ENCODE measurements around the gene CCDC102A. TPM values are rescaled to one million over a fixed set of nuclear protein-coding genes. Genes with fewer than 3 reads are reported as not detected.

CCDC102A gene
- total RNA-seq, 1 donor from 2014 or later = 30.6 TPM

- no peaks in the 10 kb centered on the region for H3K9me3 Mint-ChIP-seq
- H3K4me1 Mint-ChIP-seq = peaks cover 7% of the 10 kb centered on the region
- H3K36me3 Mint-ChIP-seq = peaks cover 17% of the 10 kb centered on the region
- H3K27ac Mint-ChIP-seq = no peak overlapping the region
- TF ChIP-seq, protein P1, sequence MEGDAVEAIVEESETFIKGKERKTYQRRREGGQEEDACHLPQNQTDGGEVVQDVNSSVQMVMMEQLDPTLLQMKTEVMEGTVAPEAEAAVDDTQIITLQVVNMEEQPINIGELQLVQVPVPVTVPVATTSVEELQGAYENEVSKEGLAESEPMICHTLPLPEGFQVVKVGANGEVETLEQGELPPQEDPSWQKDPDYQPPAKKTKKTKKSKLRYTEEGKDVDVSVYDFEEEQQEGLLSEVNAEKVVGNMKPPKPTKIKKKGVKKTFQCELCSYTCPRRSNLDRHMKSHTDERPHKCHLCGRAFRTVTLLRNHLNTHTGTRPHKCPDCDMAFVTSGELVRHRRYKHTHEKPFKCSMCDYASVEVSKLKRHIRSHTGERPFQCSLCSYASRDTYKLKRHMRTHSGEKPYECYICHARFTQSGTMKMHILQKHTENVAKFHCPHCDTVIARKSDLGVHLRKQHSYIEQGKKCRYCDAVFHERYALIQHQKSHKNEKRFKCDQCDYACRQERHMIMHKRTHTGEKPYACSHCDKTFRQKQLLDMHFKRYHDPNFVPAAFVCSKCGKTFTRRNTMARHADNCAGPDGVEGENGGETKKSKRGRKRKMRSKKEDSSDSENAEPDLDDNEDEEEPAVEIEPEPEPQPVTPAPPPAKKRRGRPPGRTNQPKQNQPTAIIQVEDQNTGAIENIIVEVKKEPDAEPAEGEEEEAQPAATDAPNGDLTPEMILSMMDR (IDR thresholded peaks at IDR 0.05; ENCODE audit: unreplicated experiment) = no peak
- no peak overlapping the region for H3K4me3 Mint-ChIP-seq
- H3K27me3 Mint-ChIP-seq (ENCODE audit: low read depth) = no peaks in the 10 kb centered on the region
- DNase-seq (ENCODE audit: low spot score in 2 of 2, unreplicated experiment in 2 of 2) = no peak
These were observed 63.7 kb downstream of the CCDC102A start for GRCh38 chr16:57472665-57473060.

DNA sequence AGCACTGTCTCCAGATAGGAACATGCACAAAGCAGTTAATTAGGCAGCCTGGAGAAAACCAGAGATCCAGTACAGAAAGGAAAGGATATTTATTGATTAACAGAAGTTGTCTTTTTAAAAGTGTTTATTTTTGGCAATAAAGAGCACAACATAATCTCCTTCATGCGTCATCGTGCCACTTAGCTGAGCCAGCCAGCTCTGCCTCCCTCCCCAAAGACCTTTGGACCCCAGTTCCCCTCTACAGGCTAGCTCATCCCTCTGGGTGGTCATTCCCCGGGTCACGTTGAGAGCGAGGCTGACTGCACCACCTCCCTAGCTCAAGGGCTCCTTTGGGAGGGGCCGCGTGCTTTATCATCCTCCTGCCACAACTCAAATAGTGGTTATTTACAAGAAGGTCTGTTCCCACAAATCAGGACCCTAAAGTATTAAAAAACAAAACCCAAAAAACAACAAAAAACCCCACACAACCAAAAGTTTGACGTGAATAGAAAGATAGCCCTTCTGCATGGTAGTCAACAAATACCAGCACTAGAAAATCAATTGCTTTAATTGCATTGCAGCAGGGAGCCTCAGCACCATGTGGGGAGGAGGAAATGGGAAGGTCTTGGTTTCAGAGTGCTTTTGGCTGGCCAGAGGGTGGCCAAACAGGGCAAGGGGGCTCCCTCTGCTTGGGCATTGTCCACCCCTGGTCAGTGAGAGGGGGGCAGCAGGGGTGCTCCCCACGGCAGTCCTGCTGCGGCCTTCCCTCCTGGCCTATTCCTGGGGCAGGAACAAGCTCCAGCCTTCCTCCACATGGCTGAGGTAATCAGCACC lies 64.3 kb downstream of the CCDC102A start:
- no peak for DNase-seq (ENCODE audit: low spot score in 2 of 2, unreplicated experiment in 2 of 2)
- Mint-ChIP-seq H3K9me3 (no peaks in the 10 kb centered on the region), H3K27me3 (ENCODE audit: low read depth) (no peaks in the 10 kb centered on the region), H3K4me3 (no peak overlapping the region), H3K4me1 (peaks cover 7% of the 10 kb centered on the region), H3K36me3 (peaks cover 17% of the 10 kb centered on the region), H3K27ac (peak overlapping the region; percentile 48)
- TF ChIP-seq, protein P1 (IDR thresholded peaks at IDR 0.05; ENCODE audit: unreplicated experiment) = no peak

DNA sequence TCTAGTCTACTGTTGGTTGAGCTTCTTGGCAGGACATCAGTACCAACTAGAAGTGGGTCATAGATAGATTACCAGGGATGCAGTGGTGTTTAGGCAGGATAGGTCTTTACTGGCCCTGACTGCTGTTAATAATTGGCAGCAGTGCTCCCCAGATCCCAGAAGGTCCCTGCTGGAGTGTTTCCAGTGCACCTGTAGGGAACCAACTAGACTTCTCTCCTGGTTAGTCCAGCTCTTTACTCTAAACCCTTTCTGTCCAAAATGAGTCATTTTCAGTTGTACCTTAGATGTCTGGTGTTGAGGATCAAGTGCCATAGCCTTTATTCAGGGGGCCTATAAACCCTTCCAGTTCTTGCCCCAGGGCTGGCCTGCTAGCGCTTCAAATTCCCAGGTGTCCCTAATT lies 65.2 kb downstream of the CCDC102A start:
- H3K4me1 Mint-ChIP-seq = peaks cover 3% of the 10 kb centered on the region
- H3K4me3 Mint-ChIP-seq = no peak overlapping the region
- DNase-seq (ENCODE audit: low spot score in 2 of 2, unreplicated experiment in 2 of 2) = no peak
- no peaks in the 10 kb centered on the region for H3K9me3 Mint-ChIP-seq
- TF ChIP-seq, protein P1 (IDR thresholded peaks at IDR 0.05; ENCODE audit: unreplicated experiment) = no peak
- no peaks in the 10 kb centered on the region for H3K27me3 Mint-ChIP-seq (ENCODE audit: low read depth)
- no peak overlapping the region for H3K27ac Mint-ChIP-seq
- peaks cover 17% of the 10 kb centered on the region for H3K36me3 Mint-ChIP-seq

GRCh38 chr16:57470711-57471110 lies 65.7 kb downstream of the CCDC102A start:
- no peak overlapping the region for H3K27ac Mint-ChIP-seq

DNA sequence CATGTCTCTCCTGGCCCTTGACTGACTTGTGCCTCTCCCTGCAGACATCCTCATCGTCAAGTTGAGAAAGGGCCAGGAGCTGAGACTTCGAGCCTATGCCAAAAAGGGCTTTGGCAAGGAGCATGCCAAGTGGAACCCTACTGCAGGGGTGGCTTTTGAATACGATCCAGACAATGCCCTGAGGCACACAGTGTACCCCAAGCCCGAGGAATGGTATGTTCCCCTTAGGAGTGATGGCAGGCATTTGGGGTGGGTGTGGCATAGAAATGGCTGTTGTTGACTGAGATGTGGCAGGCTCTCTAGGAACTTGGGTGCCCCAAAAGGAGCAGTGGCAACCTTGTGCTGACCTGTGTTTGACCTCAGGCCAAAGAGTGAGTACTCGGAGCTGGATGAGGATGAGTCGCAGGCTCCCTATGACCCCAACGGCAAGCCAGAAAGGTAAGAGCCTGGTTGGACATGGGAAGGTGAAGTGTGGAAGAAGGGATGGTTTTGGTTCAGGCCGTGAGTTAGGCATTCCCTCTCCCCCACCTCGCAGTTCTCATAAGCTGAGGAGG lies 66.4 kb downstream of the CCDC102A start:
- H3K27ac Mint-ChIP-seq = no peak overlapping the region
- no peaks in the 10 kb centered on the region for H3K27me3 Mint-ChIP-seq (ENCODE audit: low read depth)
- DNase-seq (ENCODE audit: low spot score in 2 of 2, unreplicated experiment in 2 of 2) = no peak
- no peaks in the 10 kb centered on the region for H3K9me3 Mint-ChIP-seq
- TF ChIP-seq, protein P1 (IDR thresholded peaks at IDR 0.05; ENCODE audit: unreplicated experiment) = no peak
- no peaks in the 10 kb centered on the region for H3K4me1 Mint-ChIP-seq
- peaks cover 22% of the 10 kb centered on the region for H3K36me3 Mint-ChIP-seq
- H3K4me3 Mint-ChIP-seq = no peak overlapping the region

More at GRCh38 chr16:57470711-57471110, 65.7 kb downstream of the CCDC102A start:
- Mint-ChIP-seq H3K9me3 (no peaks in the 10 kb centered on the region), H3K36me3 (peaks cover 22% of the 10 kb centered on the region), H3K4me3 (no peak overlapping the region), H3K4me1 (no peaks in the 10 kb centered on the region), H3K27me3 (ENCODE audit: low read depth) (no peaks in the 10 kb centered on the region)
- TF ChIP-seq, protein P1 (IDR thresholded peaks at IDR 0.05; ENCODE audit: unreplicated experiment) = no peak
- DNase-seq (ENCODE audit: low spot score in 2 of 2, unreplicated experiment in 2 of 2) = no peak
